ENCODE measurements around the gene EPS8L2. TPM values are rescaled to one million over a fixed set of nuclear protein-coding genes. Genes with fewer than 3 reads are reported as not detected.
"Not testable (repeated sequence)": the region's sequence is repeated elsewhere in the genome, so short reads cannot be mapped to it uniquely, and the experiment has no call there.

The EPS8L2 gene
- total RNA-seq, 1 donor from 2014 or later: 12.1 TPM

DNA sequence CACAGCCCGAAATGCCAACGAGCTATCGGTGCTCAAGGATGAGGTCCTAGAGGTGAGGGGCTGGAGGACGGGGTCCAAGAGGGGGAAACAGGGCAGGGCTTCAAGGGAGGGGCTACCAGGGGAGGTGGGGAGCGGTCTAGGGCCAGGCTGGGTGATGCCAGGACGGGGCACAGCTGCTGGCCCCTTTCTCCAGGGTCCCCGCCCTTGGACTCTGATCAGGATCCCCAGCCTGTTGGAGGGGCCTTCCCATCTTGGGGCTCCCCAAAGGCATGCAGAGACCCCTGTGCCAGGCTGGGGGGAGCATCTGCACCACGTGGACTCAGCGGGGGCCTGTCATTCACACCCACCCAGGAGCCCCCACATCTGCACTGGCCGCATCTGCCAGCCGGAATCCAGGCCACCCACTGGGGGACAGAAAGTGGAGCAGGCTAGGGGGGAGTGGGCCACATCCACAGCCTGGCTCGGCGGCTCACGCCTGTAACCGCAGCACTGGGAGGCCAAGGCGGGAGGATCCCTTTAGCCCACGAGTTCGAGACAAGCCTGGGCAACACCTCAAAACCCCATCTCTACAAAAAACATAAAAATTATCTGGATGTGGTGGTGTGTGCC is 18.9 kb downstream of the EPS8L2 start:
- DNase-seq (ENCODE audit: low spot score): no peak

DNA sequence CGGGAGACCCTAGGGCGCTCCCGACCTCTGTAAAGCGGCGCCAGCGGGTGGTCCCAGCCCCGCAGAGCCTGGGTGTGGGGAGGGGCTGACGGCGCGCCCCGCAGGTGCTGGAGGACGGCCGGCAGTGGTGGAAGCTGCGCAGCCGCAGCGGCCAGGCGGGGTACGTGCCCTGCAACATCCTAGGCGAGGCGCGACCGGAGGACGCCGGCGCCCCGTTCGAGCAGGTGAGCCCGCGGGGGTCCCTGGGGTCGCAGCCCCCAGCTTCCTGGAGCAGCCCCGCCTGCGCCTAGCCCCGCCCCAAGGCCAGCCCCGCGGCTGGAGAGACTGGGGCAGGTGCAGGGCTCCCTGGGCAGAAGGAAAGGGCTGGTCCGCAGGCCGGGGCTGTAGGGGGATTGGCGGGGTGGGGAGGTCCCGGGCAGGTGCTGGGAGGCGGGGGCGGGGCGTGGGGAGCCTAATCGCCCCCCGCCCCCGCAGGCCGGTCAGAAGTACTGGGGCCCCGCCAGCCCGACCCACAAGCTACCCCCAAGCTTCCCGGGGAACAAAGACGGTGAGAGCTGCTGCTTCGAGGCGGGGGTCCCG is 19.7 kb downstream of the EPS8L2 start:
- no peak for DNase-seq (ENCODE audit: low spot score)

DNA sequence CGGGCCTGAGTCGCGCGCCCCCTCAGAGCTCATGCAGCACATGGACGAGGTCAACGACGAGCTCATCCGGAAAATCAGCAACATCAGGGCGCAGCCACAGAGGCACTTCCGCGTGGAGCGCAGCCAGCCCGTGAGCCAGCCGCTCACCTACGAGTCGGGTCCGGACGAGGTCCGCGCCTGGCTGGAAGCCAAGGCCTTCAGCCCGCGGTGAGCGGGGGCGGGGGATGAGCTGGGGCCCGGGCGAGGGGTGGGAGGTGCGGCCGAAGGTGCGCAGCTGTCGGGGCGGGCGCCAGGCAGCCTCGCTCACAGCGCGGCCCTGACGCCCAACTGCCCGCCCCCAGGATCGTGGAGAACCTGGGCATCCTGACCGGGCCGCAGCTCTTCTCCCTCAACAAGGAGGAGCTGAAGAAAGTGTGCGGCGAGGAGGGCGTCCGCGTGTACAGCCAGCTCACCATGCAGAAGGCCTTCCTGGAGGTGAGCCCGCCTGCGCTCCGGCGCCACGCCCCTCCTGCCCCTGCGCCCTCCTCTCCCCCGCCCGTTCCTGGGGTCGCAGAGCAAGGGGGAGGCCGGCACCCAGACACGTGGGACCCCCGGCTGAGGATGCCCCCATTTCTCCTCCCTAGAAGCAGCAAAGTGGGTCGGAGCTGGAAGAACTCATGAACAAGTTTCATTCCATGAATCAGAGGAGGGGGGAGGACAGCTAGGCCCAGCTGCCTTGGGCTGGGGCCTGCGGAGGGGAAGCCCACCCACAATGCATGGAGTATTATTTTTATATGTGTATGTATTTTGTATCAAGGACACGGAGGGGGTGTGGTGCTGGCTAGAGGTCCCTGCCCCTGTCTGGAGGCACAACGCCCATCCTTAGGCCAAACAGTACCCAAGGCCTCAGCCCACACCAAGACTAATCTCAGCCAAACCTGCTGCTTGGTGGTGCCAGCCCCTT is 20.5 kb downstream of the EPS8L2 start:
- no peak for DNase-seq (ENCODE audit: low spot score)

DNA sequence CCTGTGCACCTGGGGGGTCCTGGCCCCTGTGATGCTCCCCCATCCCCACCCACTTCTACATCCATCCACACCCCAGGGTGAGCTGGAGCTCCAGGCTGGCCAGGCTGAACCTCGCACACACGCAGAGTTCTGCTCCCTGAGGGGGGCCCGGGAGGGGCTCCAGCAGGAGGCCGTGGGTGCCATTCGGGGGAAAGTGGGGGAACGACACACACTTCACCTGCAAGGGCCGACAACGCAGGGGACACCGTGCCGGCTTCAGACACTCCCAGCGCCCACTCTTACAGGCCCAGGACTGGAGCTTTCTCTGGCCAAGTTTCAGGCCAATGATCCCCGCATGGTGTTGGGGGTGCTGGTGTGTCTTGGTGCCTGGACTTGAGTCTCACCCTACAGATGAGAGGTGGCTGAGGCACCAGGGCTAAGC is 21.3 kb downstream of the EPS8L2 start:
- no peak for DNase-seq (ENCODE audit: low spot score)

DNA sequence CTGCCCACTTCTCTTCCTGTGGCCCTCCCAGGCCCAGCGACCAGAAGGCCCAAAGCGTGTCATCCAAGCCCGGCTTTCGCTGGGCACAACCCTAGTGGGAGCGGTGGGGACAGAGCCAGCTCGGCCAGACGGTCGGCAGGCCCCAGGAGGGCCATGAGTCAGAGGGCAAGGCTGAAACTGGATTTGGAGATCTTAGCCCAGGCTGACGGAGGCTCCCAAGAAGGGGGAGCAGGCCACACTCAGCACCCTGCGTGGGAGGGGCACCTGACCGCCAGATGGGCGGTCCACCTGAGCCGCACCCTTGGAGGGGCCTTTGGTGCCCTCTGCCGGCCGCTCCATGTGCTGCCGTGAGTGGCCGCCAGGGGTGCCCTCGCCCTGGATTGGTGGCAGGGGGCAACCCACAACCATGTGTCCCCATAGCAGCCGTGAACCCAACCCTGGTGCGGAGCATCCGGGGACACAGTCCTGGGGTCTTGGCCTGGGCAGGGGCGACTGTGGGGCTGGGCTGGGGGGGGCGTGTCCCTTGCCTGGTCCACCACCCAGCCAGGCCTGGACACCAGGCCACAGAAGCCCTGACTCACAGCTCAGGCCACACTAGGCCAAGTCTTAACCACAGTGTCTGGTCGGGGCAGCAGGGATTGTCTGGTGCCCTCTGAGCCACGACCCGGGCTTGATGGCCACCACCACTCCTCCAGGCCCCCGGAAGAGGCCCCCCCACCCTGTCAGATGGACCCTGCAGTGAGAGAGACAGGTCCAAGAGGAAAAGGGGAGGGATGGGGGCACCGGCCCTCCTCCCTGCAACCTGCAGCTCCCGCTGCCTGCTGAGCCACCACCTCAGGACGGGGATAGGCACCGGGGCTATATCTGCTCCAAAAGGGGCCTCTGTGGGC is 22.1 kb downstream of the EPS8L2 start:
- DNase-seq (ENCODE audit: low spot score): peak; percentile 93

DNA sequence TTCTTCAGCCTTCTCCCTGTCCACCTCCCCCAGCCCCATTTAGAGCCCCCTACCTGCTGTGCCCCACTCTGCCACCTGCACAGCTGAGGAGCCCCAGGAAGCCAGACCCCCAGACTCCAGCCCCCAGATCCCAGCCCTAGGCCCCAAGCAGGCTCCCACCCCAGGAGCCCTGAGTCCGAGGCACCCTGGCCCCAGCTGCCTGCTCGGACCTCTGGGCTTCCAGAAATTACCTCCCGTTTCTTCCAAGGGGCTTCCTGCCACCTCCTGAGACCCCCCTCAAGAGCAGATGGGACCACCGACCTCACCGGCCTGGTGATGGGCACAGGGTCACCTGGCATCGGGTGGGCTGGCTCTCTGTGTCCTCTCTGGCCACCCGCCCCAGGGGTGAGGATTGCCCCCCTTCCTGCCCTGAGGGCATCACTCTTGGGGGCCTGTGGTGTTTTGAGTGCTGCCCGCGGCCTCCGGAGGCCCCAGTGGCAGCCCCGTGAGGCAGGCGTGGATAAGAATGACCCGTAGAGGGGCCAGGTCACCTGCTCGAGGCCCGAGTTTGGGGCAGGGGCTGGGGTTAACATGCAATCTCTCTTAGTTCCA is 23.0 kb downstream of the EPS8L2 start:
- no peak for DNase-seq (ENCODE audit: low spot score)

DNA sequence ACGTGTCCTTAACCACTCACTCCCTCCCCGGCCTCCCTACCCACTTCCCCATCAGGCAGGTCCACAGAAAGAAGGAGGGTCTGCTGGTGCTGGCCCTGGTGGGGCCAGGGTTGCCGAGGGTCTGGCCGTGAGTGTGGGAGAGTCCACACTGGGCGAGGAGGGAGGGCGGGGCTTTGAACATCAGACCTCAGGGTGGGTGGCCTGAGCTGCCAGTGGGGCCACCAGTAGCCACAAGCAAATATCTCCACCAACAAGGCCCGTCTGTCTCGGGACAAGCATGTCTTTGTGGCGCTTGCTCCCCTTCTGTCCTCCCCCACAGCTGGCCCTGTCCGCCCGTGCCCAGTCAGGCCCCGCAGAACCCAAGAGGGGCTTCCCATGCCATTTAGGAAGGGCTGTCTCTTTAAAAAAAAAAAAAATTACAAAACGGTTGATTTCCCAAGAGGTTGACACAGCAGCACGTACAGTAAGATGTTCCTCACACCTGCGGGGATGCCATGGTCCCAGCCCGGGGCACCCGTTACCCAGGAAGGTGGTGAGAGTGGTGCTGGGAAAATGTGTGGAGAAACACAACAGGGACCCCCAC is 23.6 kb downstream of the EPS8L2 start:
- no peak for DNase-seq (ENCODE audit: low spot score)

DNA sequence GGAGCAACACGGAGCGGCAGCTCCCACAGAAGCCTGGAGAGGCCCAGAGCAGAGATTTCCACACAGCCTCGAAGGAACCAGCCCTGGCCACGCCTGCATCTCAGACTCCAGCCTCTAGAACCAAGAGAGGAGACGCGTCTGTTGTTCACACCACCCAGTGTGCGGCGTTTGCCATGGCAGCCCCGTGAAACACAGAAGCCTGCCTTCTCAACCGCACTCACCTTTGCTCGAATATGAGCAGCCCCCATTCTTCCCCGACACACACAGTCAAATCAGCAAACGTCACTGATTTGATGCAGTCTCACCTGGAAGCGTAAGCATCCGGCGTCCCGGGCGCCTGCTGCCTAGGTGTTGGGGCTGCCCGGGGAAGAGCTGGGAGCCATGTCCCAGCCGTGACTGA is 27.0 kb downstream of the EPS8L2 start:
- DNase-seq (ENCODE audit: low spot score): no peak

DNA sequence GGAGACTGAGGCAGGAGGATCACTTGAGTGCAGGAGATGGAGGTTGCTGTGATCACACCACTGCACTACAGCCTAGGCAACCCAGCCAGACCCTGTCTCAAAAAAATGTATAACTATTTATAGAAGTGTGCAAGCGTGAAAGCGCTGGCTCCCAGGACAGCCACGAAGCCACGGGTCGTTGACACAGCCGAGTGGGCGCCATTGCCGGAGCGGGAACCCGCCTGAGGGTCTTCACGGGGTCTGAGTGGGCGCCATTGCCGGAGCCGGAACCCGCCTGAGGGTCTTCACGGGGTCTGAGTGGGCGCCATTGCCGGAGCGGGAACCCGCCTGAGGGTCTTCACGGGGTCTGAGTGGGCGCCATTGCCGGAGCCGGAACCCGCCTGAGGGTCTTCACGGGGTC is 28.5 kb downstream of the EPS8L2 start:
- DNase-seq (ENCODE audit: low spot score): not testable (repeated sequence)

DNA sequence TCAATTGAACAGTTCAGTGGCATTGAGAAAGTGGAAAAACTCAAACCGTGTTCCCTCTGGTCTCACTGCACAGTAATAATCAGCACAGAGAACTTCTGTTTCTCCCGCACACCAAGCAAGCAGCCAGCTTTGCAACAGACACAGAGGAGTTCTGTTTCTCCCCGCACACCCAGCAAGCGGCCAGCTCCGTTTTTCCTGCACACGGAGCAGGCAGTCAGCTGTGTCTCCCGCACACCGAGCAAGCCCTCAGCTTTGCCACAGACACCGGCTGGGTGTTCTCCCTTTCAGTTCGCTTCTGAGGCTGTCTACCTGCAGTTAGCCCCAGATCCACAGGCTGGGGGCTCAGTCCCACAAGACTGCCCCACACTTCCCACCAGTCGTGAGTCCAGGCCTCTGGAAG is 31.3 kb downstream of the EPS8L2 start:
- no peak for DNase-seq (ENCODE audit: low spot score)

DNA sequence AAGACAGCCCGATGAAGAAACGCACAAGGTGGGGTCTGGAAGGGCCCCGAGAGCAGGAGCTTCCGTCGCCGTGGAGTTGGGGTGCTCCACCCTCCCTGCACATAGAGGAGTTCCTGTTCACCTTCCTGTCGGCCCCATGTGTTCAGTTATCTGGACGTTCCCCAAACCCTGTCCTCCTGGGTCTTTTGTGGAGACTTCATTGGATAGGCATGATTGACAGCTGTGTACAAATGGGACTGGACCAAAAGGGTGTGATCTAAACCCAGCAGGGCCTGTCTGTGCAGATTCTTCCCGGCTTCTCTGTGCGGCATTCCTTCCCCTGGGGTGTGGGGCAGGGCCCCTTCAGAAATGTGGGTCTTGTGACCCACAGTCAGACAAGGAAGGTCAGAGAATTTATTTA is 31.9 kb downstream of the EPS8L2 start:
- DNase-seq (ENCODE audit: low spot score): not testable (repeated sequence)

DNA sequence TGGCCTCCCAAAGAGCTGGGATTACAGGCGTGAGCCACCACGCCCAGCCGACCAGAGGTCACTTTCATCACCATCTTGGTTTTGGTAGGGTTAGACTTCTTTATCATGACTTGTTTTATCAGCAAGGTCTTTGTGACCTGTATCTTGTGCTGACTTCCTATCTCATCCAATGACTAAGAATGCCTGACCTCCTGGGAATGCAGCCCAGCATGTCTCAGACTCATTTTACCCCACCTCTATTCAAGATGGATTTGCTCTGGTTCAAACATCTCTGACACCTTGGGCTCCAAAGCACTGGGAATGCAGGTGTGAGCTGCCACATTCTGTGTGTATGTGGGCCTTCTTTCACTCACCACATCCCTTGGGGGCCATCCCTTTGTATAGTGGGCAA is 36.1 kb downstream of the EPS8L2 start:
- DNase-seq (ENCODE audit: low spot score): no peak

DNA sequence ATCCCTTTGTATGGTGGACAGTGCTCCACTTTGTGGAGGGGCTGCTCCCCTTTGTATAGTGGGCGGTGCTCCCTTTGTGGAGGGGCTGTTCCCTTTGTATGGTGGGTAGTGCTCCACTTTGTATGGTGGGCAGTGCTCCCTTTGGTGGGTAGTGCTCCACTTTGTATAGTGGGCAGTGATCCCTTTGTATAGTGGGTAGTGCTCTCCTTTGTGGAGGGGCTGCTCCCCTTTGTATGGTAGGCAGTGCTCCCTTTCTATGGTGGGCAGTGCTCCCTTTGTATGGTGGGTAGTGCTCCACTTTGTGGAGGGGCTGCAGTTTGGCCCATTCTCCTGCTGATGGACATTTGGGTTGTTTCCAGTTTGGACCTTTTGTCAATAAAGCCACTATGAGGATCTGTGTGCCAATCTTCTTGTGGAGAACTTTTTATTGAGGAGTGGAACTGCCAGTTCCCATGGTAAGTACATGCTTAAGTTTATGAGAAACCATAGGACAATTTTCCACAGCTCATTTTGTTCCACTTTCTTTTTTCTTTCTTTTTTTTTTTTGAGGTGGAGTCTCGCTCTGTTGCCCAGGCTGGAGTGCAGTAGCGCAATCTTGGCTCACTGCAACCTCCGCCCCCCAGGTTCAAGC is 36.7 kb downstream of the EPS8L2 start:
- DNase-seq (ENCODE audit: low spot score): no peak

DNA sequence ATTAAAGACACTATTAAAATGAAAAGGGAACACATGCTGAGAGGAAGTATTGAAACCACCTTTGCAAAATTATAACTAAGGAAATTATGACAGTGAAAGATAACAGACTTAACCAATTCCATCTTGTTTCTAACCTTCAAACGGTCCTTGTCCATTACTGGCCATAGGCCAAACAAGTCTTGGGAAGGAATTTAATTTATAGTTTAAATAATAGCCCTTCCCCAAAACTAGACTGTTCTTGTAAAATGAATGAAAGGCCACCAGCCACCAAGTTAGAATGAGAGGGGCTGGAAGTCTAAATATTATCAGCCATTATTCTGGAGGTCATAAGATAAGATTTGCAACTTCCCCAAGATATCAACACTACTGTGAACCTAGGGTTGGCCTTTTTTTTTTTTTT is 39.4 kb downstream of the EPS8L2 start:
- DNase-seq (ENCODE audit: low spot score): no peak

DNA sequence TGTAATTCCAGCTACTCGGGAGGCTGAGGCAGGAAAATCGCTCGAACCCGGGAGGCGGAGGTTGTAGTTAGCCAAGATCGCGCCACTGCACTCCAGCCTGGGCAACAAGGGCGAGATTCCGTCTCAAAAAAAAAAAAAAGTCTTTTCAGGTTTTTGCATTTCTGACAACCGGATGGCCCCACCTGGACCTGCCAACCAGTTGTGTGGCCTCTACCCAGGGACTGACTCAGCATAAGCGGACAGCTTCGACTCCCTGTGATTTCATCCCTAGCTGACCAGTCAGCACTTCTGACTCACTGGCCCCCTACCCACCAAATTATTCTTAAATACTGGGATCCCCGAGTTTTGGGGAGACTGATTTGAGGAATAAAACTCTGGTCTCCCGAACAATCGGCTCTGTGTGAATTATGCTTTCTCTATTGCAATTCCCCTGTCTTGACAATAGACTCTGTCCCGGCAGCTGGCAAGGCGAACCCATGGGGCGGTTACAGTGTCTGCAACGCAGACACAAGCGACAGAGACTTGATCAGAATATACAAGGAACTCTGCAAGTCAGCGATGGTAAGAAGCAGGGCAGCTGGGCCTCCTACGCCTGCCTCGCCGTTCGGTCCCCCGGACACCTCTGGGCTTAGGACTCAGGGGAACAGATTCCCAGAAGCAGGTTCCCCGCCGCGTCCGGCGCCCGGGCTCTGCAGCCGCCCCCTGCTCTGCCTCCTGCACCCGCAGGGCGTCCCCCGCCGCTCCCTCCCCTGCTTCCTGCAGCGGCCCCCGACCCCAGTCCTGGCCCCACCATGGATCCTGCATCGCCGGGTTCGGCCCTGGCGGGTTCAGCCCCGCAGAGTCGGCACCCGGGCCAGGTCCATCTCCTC is 40.5 kb downstream of the EPS8L2 start:
- DNase-seq (ENCODE audit: low spot score): no peak

DNA sequence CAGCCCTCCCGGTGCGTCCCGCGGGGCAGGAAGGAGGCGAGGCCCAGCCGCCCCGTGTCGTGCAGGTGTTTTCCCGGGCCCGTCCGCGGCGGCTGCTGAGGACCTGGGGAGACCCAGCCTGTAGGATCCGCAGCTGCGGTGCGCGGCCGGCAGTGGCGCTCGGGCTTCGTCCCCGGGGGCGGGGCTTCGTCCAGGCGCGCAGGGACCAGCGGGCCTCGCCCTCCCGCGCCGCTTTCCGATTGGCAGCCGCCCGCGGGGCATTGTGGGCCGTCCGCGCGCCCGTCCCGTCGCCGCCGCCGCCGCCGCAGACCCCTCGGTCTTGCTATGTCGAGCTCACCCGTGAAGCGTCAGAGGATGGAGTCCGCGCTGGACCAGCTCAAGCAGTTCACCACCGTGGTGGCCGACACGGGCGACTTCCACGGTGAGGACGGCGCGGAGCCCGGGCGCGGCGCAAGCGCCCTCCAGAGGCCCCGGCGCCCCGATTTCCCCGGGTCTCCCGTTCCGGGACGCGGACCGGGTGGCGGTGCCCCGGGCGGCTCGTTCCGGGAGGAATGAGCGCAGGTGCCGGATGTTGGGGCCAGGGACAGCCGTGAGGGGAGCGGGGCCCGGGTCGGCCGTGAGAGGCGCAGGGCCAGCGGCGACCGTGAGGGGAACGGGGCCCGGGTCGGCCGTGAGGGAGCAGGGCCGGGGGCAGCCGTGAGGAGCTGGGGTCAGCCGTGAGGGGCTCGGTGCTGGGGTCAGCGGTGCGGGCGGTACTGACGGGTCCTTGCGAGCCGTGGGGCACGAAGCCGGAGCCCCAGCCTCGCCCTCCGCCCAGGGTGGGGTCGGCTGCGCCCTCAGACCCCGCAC is 41.4 kb downstream of the EPS8L2 start, which contains the start of gene TALDO1:
TSS of gene TALDO1 (plus strand) at position 307 of the 849 bp plus-strand sequence. CDS start at position 325, 18 bp downstream.
- peak; percentile 98 for DNase-seq (ENCODE audit: low spot score)

DNA sequence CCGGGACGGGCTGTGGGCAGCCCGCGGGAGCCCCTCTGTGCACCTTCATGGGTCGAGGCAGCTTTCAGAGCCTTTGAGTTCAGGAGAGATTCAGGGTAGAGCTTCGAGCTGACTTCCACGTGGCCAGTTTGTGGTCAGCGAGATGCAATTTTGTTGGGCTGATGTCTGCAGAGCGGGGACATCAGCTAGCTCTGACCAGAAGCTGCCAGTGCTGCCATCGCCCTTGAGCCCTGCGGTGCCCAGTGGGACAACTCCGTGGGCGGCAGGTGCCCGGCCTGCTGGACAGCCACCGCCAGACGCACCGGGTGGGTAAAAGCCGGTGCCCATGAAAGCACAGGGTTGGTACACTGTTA is 42.0 kb downstream of the EPS8L2 start:
- no peak for DNase-seq (ENCODE audit: low spot score)

DNA sequence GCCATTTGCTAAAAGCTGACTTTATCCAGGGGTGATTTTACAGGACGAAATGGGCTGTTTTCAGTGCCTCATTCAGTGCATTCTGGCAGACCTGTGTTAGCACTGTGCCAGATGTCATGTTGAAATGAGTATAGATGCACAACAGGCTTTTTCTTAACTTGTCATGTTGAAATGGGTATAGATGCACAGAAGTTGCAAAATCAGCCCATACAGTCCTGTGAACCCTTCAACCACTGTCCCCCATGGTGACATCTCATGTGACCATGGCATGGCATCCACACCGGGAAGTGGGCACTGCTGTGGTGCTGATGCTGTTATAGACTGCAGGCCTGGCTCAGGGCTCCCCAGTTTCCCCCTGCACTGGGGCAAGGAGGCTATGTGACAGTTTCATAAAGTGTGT is 43.7 kb downstream of the EPS8L2 start:
- no peak for DNase-seq (ENCODE audit: low spot score)

Measured in mesenteric fat pad (tissue), 1 donor.